Stimulated activated CD4-positive, alpha-beta T cell treated with anti-CD3 and anti-CD28 coated beads, Interleukin-15, amount 100 ng/mL, for 24 hours (primary cell): Measurements from ENCODE around the gene ZFAND3.

Experiments used
- DNase-seq: peaks from one replicate; pipeline ENCODE4 v3.0.0-alpha.2; 2020

Gene ZFAND3

GRCh38 chr6:38174315-38174714 lies 354.8 kb downstream of the ZFAND3 start:
- no peak for DNase-seq

GRCh38 chr6:38174806-38175495 lies 355.4 kb downstream of the ZFAND3 start:
- no peak for DNase-seq

DNA sequence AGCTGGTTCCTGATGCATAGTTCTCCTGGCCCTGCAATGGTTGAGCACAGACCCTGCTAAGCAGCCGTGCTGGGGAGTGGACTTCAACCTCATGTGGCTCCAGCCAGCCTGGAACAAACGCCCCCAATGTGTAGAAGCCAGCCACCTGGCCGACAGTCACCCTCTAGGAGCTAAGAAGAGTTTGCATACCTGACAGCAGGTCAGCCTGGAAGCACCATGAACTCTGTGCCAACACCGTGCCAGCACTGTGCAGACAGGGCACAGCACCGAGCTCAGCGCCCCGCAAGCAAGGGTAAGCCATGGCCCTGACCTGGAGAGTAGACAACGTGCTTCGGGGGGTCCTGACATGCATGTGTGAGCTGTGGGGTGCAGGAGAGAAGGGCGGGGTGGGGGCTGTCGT lies 356.3 kb downstream of the ZFAND3 start:
- no peak for DNase-seq

- no peak for DNase-seq
Observed at GRCh38 chr6:38176797-38177751, 357.5 kb downstream of the ZFAND3 start.

DNA sequence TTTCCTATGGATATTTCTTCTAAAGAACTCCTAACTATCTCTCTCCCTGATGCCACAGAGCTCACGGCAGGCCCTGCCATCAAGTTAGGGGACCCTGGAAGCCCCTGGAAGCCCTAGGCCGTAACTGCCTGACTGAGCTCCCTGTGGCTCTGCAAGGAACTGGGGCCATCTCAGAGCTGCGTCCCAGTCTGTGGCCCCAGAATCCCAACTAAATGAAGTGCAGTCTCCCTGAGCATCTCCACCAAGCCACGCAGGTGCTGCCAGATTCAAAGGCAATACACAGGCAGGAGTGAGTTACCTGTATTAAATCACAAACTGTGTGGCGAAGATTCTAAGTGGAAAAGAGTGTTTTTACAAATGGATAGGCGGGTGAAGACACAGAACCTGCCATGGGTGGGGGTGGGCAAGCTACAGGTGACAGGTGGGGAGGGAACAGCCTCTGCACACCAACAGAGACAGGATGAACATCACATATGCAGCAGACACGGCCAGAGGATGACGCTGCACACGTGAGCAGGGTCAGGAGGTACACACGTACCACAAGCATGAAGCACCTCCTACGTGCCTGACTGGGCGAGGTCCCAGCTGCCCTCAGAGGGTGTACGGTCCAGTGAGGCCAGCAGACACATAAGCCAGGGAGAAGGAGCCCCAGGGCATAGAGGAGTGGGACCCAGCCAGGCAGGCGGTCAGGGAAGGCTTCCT lies 358.5 kb downstream of the ZFAND3 start:
- no peak for DNase-seq

DNA sequence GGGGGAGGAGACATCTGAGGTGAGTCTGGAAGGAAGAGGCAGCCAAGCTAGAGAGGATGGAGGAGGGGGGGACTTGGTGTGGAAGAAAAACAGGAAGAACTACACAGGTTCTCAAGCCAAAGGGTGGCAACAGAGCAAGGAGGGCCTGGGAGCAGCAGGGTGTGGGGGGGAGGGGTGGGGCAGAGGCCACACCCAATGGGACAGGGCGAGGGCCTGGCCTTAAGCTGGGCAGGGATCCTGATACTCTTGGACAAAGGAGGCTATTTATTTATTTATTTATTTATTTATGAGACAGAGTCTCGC lies 359.0 kb downstream of the ZFAND3 start:
- DNase-seq, result no peak

GRCh38 chr6:38179300-38179699 lies 359.8 kb downstream of the ZFAND3 start:
- no peak for DNase-seq

- no peak for DNase-seq
Observed at GRCh38 chr6:38179794-38180430, 360.4 kb downstream of the ZFAND3 start.

DNA sequence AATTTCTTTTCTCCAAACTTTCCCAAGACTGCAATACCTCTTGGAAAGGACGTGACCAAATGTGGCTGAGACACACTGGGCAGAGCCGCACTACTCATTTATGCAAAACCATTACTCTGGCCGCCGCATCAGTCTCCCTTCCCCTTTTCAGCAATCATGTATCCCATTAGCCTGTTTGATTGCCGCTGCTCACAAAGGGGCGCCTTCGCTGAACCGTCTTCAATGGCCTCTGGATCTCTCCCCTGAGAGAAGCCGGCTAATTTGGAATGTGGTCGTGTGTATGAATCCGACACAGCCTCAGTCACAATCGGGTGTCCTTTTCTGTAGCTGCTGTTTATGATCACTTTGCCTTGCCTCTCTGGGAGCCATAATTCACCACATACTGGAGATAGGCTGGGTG lies 361.1 kb downstream of the ZFAND3 start:
- no peak for DNase-seq

DNA sequence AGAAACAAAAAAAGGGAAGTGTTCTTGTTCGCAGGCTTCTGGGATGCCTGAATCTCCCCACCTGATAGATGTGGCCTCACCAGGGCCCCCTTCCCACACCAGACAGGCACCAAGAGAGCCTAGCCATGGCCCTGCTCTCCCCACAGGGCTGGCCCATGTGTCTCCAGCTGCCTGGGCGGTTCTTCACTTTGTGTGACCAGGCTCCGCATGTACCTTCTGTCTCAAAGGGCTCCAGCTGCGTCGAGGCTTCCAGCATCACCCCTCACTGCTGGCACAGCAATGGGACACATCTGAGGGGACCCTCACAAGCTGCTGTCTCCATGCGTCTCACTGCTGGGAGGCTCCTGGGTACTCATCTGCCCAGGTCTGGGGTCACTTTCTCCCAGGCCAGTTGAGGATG lies 362.9 kb downstream of the ZFAND3 start:
- DNase-seq, result no peak

GRCh38 chr6:38183856-38184584 lies 364.5 kb downstream of the ZFAND3 start:
- DNase-seq, result no peak

- DNase-seq, result no peak
Observed at GRCh38 chr6:38184585-38185080, 365.1 kb downstream of the ZFAND3 start.

- no peak for DNase-seq
Observed at GRCh38 chr6:38185244-38185643, 365.7 kb downstream of the ZFAND3 start.

DNA sequence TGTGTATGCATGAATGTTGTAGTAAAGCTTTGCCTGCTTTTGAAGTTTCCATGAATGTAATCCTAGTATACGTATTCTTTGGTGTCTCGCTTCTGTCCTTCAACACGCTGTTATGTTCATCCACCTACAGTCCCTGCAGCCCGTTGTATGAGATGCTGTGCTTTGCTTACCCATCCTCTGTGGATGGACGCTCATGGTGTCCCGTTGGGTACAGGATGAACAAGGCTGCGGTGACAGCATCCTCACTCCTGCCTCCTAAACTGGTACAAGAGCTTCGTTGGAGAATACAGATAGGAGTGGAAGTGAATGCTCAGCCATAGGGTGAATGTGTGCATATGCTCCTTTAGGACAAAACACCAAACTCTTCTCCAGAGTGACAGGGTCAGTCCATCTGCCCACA lies 366.2 kb downstream of the ZFAND3 start:
- DNase-seq, result no peak

DNA sequence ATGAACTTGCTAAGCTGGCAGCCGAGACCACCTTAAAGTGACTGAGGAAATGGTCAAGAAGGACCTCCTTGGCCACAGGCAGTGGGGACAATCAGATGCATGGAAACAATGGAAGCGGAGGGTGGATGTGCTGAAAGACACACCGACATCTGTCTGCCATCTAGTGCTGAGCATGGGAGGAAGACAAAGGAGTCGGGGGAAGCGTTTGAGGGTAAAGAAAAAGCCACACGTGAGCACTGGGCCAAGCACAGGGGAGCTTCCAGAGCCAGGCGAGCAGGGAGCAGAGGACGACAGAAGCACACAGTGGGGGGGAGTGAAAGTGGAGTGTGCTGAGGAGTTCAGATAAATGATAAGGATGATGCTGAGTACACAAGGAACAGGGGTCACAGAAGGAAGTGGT lies 367.8 kb downstream of the ZFAND3 start:
- DNase-seq, result no peak

GRCh38 chr6:38187811-38188590 lies 368.5 kb downstream of the ZFAND3 start:
- DNase-seq, result no peak

- no peak for DNase-seq
Observed at GRCh38 chr6:38188677-38189335, 369.3 kb downstream of the ZFAND3 start.

- DNase-seq, result no peak
Observed at GRCh38 chr6:38191418-38191817, 371.9 kb downstream of the ZFAND3 start.

- DNase-seq, result no peak
Observed at GRCh38 chr6:38192011-38192410, 372.5 kb downstream of the ZFAND3 start.

DNA sequence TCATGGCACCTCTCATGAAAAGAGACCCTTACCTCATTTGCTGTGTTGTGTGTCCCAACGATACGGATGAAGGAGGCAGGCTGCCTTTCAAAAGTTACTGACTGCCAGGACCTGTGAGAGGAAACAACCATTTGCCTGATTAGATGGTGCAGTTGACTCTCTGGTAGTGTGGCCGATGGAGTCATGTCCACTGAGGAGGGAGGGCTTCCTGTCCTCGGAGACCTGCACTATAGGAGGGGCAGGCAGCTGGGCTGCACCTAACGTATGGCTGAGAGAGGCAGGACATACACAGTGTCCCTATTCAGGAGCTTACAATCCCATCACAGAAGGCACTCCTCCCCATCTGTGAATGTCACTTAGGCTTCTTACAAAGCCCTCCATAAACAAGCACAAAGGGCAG lies 373.0 kb downstream of the ZFAND3 start:
- no peak for DNase-seq

- DNase-seq, result no peak
Observed at GRCh38 chr6:38193051-38193450, 373.5 kb downstream of the ZFAND3 start.
